ENCODE measurements around the gene MX2. TPM values are rescaled to one million over a fixed set of nuclear protein-coding genes. Genes with fewer than 3 reads are reported as not detected.

Gene MX2
- polyA plus RNA-seq, 4 donors: 0.78 to 2.1 (median 1.6) TPM

DNA sequence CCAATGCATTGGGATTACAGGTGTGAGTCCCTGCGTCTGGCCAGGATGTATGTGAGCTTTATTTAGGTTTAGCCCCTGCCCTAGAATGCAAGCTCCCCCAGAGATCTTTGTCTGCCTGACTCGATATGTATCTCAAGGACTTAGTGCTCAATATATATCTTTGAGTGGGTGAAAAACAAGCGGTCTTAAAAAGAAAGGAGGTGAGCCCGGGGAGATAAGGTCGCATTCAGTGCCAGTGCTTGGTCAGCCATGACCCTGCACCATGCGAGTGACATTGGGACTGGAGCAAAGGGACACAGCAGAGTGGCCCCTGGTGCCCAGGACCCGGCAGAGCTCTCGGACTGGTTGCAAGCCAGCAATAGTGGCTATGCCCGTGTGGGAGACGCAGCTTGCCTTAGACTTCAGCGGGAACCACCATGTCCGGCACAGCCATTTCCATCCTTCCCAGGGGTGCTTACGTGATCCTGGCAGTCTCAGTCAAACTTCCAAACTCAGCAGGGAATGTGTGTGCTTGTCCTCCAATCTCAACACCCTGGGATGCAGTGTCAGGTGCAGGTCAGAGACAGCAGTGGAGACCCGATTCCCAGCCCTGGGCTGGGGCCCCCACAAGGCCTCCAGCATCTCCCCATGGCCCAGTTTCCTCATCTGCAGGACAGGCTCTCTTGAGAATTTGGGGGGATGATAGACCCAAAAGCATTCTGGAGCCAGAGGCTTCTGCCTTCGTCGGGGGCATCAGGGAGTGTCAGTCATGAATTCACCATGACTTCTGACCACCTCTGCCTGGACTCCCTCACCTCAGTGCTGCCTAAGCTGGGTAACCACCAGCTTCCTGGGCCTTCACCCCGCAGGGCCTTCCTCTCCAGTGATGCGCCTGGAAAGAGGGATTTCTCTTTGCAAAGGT is 1.8 kb downstream of the MX2 start:
- no peak for DNase-seq (ENCODE audit: low read depth in 4 of 4, low spot score in 3 of 4)

GRCh38 chr21:41364308-41364707 is 2.5 kb downstream of the MX2 start:
- DNase-seq (ENCODE audit: low read depth in 4 of 4, low spot score in 3 of 4): no peak

GRCh38 chr21:41365377-41366107 is 3.7 kb downstream of the MX2 start:
- no peak for DNase-seq (ENCODE audit: low read depth in 4 of 4, low spot score in 3 of 4)

DNA sequence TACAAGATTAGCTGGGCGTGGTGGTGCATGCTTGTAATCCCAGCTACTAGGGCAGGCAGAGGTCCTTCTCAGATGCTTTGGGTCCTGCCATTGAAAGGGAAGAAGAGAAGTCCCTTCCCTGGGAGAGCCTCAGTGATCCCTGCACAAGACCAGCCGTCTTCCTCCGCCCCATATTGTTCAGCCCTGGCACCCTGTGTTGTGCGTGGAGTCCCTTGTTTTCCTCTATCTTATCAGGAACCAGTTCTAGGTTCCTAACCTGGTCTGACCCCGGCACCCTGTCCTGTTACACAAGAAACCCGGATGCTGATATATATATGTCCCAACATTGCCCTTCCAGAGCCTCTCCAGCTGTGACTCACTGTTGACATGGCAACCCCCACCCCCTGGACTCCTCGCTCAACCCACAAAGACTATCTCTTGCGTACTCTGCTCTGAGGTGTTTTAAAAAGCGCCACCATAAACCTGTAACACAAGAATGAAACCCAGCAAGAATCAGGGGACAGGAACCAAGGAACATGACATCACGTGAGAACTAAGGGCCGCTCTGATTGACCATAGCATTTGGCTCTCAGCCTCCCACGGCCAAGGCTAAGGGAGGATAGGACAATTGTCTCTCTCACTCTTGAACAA is 4.8 kb downstream of the MX2 start:
- no peak for DNase-seq (ENCODE audit: low read depth in 4 of 4, low spot score in 3 of 4)

- no peak for DNase-seq (ENCODE audit: low read depth in 4 of 4, low spot score in 3 of 4)
These were observed 5.6 kb downstream of the MX2 start for GRCh38 chr21:41367301-41367944.

GRCh38 chr21:41367945-41368734 is 6.3 kb downstream of the MX2 start:
- DNase-seq (ENCODE audit: low read depth in 4 of 4, low spot score in 3 of 4): no peak

DNA sequence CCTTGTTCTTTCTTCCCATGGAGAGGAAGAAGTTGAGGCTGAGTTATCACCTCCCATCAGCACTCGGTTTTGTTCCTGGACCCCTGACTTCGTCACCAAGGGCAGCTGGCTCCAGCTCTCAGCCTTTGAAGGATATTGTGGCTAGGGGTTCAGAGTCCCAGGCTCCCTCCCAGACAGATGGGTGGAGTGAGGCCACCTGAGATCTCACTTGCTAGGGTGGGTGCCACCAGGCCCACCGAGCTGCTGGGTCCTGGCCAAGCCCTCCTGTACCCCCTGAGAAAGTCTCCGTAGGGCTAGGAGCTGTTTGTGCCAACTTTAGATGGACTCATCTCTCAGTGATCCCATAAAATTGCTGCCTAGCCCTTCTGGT is 6.9 kb downstream of the MX2 start:
- no peak for DNase-seq (ENCODE audit: low read depth in 4 of 4, low spot score in 3 of 4)

DNA sequence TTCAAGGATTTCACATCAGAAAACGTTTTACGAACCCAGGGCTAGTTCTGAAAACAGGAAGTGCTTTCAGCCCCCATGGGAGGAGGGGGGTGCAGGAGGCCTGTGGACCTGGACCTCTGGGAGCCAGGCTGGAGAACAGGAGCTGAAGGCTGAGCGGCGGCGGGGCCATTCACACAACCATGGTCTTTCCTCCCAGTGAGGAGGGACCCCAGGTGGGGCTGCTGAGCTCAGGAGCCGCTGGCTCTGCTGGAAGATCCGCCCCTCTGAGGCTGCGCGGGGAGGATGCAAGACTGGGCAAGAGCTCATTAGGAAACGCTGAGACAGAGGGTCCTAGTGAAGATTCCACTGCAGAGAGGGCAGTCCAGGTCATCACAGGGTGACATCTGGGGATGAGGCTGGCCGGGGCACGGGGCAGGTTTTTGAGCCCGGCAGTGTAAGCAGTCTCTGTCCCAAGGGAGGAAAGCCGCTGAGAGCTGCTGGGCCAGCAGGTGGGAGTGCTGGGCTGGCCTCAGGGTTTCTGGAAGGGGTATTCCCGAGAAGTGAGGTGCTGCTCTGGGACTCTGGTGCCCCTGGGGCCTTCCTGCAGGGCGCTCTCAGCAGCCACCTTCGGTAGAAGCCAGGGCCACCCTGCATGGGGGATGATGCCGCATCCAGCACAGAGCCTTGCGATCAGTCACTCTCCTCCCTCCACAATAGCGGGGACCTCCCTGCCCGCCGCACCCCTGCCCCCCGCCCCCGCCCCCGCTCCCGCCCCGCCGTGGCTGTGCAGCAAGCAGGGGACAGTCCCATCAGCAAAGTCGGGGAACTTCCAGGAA is 7.5 kb downstream of the MX2 start:
- no peak for DNase-seq (ENCODE audit: low read depth in 4 of 4, low spot score in 3 of 4)

DNA sequence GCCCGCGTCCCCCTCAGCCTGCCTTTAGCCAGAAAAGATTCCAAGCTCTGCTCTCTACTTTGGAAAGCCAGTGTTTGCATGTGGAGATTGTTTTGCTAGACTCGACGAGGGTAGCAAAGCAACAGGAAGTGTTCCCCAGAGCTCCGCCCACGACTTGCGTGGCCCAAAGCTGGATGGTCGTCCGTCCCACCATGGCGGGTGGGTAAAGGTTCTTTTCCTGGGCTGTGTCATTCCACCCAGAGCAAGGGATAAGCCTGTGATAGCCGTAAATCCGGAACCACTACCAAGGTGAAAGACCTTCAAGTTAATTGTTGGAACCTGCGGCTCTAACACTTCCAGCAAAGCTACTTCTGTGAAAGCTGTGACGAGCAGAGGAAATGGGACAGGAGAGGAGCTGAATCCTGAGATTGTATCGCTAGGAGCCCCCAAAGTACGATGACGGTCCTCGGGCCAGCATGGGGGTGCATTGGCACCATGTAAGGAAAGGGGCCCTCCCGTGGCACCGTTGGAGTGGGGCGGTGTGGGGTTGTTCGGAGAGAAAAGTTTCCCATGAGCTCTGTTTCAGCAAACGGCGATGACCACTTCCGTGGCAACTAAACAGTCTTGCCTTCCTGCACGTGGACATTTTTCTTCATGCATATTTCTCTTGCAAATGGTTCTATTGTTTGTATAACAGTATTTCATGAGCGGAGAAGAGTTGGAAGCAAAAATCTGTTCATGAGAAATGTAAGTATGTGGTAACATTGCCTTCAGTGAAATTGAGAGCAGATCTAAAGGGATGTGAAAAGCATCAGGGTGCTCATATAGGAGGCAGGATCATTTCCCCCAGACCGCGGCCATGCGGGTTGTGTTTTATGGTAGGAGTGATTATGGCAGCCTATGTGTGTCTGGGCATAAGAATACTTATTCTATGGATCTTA is 8.4 kb downstream of the MX2 start:
- DNase-seq (ENCODE audit: low read depth in 4 of 4, low spot score in 3 of 4): no peak

- no peak for DNase-seq (ENCODE audit: low read depth in 4 of 4, low spot score in 3 of 4)
These were observed 9.2 kb downstream of the MX2 start for GRCh38 chr21:41370840-41371684.

- no peak for DNase-seq (ENCODE audit: low read depth in 4 of 4, low spot score in 3 of 4)
These were observed 9.8 kb downstream of the MX2 start for GRCh38 chr21:41371685-41372030.

DNA sequence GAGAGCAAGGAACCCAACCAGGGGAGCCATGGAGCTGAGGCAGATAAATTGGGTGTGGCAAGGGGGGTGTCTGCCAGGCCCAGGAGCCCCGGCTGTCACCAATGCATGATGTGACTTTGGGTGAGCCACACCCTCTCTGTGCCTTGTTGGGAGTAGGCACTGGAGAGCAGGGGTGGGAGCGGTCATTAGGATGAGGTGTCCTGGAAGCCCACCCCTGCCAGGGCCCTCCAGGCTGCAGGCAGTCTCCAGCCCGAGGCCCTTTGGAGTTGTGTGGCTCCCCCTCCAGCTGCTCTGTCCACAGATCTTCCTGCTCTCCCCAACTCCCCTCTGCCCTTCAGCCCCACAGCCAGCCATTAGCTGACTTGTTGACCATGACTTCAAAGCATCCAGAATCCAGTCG is 11.4 kb downstream of the MX2 start:
- no peak for DNase-seq (ENCODE audit: low read depth in 4 of 4, low spot score in 3 of 4)

DNA sequence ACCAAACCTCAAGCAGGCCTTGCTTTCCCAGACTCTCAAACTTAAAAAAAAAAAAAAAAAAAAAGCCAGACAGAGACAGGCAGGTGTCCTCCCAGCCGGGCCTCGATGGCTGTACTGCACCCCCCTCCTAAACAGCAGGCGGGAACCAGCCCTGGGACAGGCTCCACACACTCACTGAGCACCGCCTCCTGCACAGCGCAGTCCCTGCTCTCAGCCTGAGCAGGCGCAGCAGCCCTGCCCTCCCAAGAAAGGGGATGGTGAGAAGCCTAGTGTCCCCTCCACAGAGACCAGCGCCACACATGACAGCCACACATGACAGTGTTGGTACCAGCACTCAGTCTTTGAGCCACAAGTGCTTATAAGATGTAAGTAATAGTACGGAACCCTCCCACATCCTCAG is 11.9 kb downstream of the MX2 start:
- DNase-seq (ENCODE audit: low read depth in 4 of 4, low spot score in 3 of 4): no peak

- DNase-seq (ENCODE audit: low read depth in 4 of 4, low spot score in 3 of 4): no peak
These were observed 12.4 kb downstream of the MX2 start for GRCh38 chr21:41374177-41374712.

GRCh38 chr21:41374867-41375533 is 13.2 kb downstream of the MX2 start:
- no peak for DNase-seq (ENCODE audit: low read depth in 4 of 4, low spot score in 3 of 4)

DNA sequence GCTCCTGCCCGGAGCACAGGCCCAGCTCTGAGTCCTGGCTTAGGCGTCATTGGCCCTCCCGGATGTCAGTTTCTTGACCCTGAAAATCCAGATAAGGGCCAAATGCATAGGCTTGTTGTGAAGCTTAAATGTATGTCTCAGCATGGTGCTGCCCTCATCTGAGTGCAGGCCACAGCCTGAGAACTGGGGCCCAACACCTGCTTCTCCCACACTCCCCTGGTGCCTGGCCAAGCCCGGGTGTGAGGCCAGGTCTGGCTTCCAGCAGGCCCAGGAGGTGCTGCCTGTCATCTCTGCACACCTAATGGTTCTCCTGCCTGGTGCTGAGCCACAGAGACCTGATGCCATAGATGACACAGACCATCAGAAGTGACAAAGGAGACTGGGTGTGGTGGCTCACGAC is 14.0 kb downstream of the MX2 start:
- no peak for DNase-seq (ENCODE audit: low read depth in 4 of 4, low spot score in 3 of 4)

GRCh38 chr21:41377715-41378114 is 15.9 kb downstream of the MX2 start:
- DNase-seq (ENCODE audit: low read depth in 4 of 4, low spot score in 3 of 4): no peak
